Posterior cingulate gyrus (tissue), 11 donors: ENCODE data around the gene TSN.

Experiments used
- DNase-seq, 10 donors: peaks; one replicate each; pipeline versions ENCODE4 v3.0.0 to v3.0.0-alpha.2; 2020 to 2021; ENCODE audit warnings: mixed read lengths in 3 of 10
- intact Hi-C: fragments of 100-400 bp; cut with DNase I; formaldehyde crosslinking; loops from one replicate; pipeline ENCODE4 v1.15.1; 2023

Gene TSN

GRCh38 chr2:121740973-121741372 lies 14.5 kb upstream of the TSN start:
- no peak for DNase-seq
- intact Hi-C loops, result no loop called here

- no peak for DNase-seq
- intact Hi-C loops, result no loop called here
Observed at GRCh38 chr2:121741450-121741849, 14.0 kb upstream of the TSN start.

GRCh38 chr2:121746071-121746578 lies 9.3 kb upstream of the TSN start:
- DNase-seq, result no peak
- intact Hi-C loops, result no loop called here

- no peak for DNase-seq
- intact Hi-C loops, result no loop called here
Observed at GRCh38 chr2:121748202-121748601, 7.2 kb upstream of the TSN start.

GRCh38 chr2:121754851-121755236 lies 607 bp upstream of the TSN start:
- intact Hi-C loops, result loop anchor here (1.0 to 5.0 kb wide), 3 partner anchors 18 to 225 kb away; partner anchors contain the start of genes CLASP1 and RNU4ATAC
- DNase-seq, result no peak

GRCh38 chr2:121764681-121765228 lies 9.3 kb downstream of the TSN start:
- intact Hi-C loops, result no loop called here
- no peak for DNase-seq

- no peak for DNase-seq
- intact Hi-C loops, result no loop called here
Observed at GRCh38 chr2:121766624-121767023, 11.2 kb downstream of the TSN start.

GRCh38 chr2:121768143-121768755 lies 12.8 kb downstream of the TSN start:
- intact Hi-C loops, result no loop called here

GRCh38 chr2:121771976-121772742 lies 16.7 kb downstream of the TSN start:
- no peak for DNase-seq
- intact Hi-C loops, result no loop called here

More at GRCh38 chr2:121768143-121768755, 12.8 kb downstream of the TSN start:
- no peak for DNase-seq

- no peak for DNase-seq
- intact Hi-C loops, result no loop called here
Observed at GRCh38 chr2:121774235-121774634, 18.8 kb downstream of the TSN start.

- DNase-seq, result no peak
- intact Hi-C loops, result no loop called here
Observed at GRCh38 chr2:121776361-121776760, 20.9 kb downstream of the TSN start.

- no peak for DNase-seq
- intact Hi-C loops, result no loop called here
Observed at GRCh38 chr2:121776885-121777698, 21.6 kb downstream of the TSN start.

GRCh38 chr2:121777699-121778058 lies 22.2 kb downstream of the TSN start:
- no peak for DNase-seq
- intact Hi-C loops, result no loop called here

GRCh38 chr2:121778741-121779487 lies 23.5 kb downstream of the TSN start:
- DNase-seq, result no peak
- intact Hi-C loops, result no loop called here

GRCh38 chr2:121783180-121783579 lies 27.7 kb downstream of the TSN start:
- intact Hi-C loops, result no loop called here
- DNase-seq, result no peak

GRCh38 chr2:121788685-121789084 lies 33.2 kb downstream of the TSN start:
- intact Hi-C loops, result no loop called here

GRCh38 chr2:121790276-121790956 lies 35.0 kb downstream of the TSN start:
- intact Hi-C loops, result no loop called here
- DNase-seq, result no peak

More at GRCh38 chr2:121788685-121789084, 33.2 kb downstream of the TSN start:
- DNase-seq, result no peak

GRCh38 chr2:121791290-121791689 lies 35.8 kb downstream of the TSN start:
- intact Hi-C loops, result no loop called here
- no peak for DNase-seq

GRCh38 chr2:121791801-121792221 lies 36.4 kb downstream of the TSN start:
- no peak for DNase-seq
- intact Hi-C loops, result no loop called here

GRCh38 chr2:121793816-121794215 lies 38.4 kb downstream of the TSN start:
- intact Hi-C loops, result no loop called here
- no peak for DNase-seq
